HCT116 (cell line): ENCODE results near the gene MAML3. TPM values are rescaled to one million over a fixed set of nuclear protein-coding genes. Genes with fewer than 3 reads are reported as not detected.

Experiments
- ATAC-seq: fragments of 200-7000 bp; cut with Tn5 transposase; 2 replicates; pipeline ENCODE4 v1.9.1; 2020; ENCODE audit warnings: mild to moderate bottlenecking, moderate library complexity
- BruUV-seq: library from RNA; stranded (reverse); fragments of 400-500 nt; replicated peaks from 2 replicates; lab custom pipeline; 2021; lab: Mats Ljungman, UMichigan
- CTCF ChIA-PET: fragments of 300-600 bp; sonication (Branson Sonifier 250); formaldehyde crosslinking; loops from one replicate; lab custom pipeline; 2021; ENCODE audit warnings: antibody characterized with exemption; lab: Charles Lee
- POLR2A ChIA-PET: fragments of 300-600, 350-600 bp; sonication (Branson Sonifier 250); formaldehyde crosslinking; loops from one replicate; lab custom pipeline; 2021; ENCODE audit warnings: antibody characterized with exemption; lab: Charles Lee
- RAD21 ChIA-PET, 2 experiments: fragments of 300-600 bp; sonication (Branson Sonifier 250); formaldehyde crosslinking; loops; one replicate each; lab custom pipeline; 2023; ENCODE audit warnings: low total read pairs in 2 of 2; ENCODE audit not compliant: uncharacterized antibody in 2 of 2, unreplicated experiment in 2 of 2, low non-redundant PET in 1 of 2; lab: Charles Lee
- DNase-seq: peaks from one replicate; pipeline ENCODE4 v3.0.0-alpha.2; 2010; ENCODE audit warnings: low read depth, low spot score
- H2AFZ ChIP-seq: fragments of 200-600 bp; shearing (Covaris generic), sonication (generic); 2 replicates; pipeline ENCODE4 v1.6.1; 2017; ENCODE audit warnings: low read depth, mixed run types, mixed read lengths, antibody characterized with exemption, low read length; ENCODE audit not compliant: poor library complexity, severe bottlenecking
- H3K27ac ChIP-seq: 2 replicates; pipeline ENCODE4 v1.5.1; 2012; ENCODE audit warnings: low read depth, low read length
- H3K27me3 ChIP-seq: fragments of 200-600 bp; sonication (generic); 2 replicates; pipeline ENCODE4 v1.6.1; 2016; ENCODE audit warnings: mixed run types, low read length, mixed read lengths; ENCODE audit not compliant: insufficient read depth
- H3K36me3 ChIP-seq, 2 experiments: fragments of 200-500 bp in 1 of 2; fragments of 200-600 bp in 1 of 2; sonication (Bioruptor generic) in 1 of 2; sonication (generic) in 1 of 2; 2 replicates each; pipeline versions ENCODE4 v1.5.1 to v1.6.1; 2014 to 2016; ENCODE audit warnings: low read length in 2 of 2, inconsistent platforms in 1 of 2, mixed read lengths in 1 of 2, mixed run types in 1 of 2; ENCODE audit not compliant: insufficient read depth in 2 of 2, control insufficient read depth in 1 of 2
- H3K4me1 ChIP-seq, 2 experiments: fragments of 200-600 bp in 1 of 2; sonication (generic) in 1 of 2; 2 replicates each; pipeline versions ENCODE4 v1.5.1 to v1.6.1; 2012 to 2017; ENCODE audit warnings: low read length in 2 of 2, inconsistent platforms in 1 of 2, mild to moderate bottlenecking in 1 of 2, mixed read lengths in 1 of 2, mixed run types in 1 of 2, moderate library complexity in 1 of 2; ENCODE audit not compliant: insufficient read depth in 2 of 2, control insufficient read depth in 1 of 2
- H3K4me2 ChIP-seq: fragments of 200-600 bp; sonication (generic); 2 replicates; pipeline ENCODE4 v1.6.1; 2017; ENCODE audit warnings: mixed run types, low read length, mixed read lengths
- H3K4me3 ChIP-seq, 2 experiments: fragments of 200-600 bp in 1 of 2; sonication (generic) in 1 of 2; replicated peaks in 1 of 2; 2 replicates each; pipeline ENCODE4 v1.5.1; 2011 to 2016; ENCODE audit warnings: low read length in 2 of 2, control low read depth in 1 of 2, low read depth in 1 of 2, mild to moderate bottlenecking in 1 of 2, mixed read lengths in 1 of 2, mixed run types in 1 of 2
- H3K79me2 ChIP-seq: fragments of 200-600 bp; sonication (generic); 2 replicates; pipeline ENCODE4 v1.6.1; 2017; ENCODE audit warnings: mild to moderate bottlenecking, mixed run types, low read length, moderate library complexity, mixed read lengths; ENCODE audit not compliant: insufficient read depth
- H3K9ac ChIP-seq: fragments of 200-600 bp; sonication (generic); 2 replicates; pipeline ENCODE4 v1.6.1; 2016; ENCODE audit warnings: low read length, mixed read lengths
- H3K9me2 ChIP-seq: fragments of 200-600 bp; sonication (generic), shearing (Covaris generic); 2 replicates; pipeline ENCODE4 v1.6.1; 2017; ENCODE audit warnings: mixed run types, mild to moderate bottlenecking, moderate library complexity; ENCODE audit not compliant: insufficient read depth
- H3K9me3 ChIP-seq, 2 experiments: fragments of 200-500 bp in 1 of 2; fragments of 200-600 bp in 1 of 2; sonication (Bioruptor generic) in 1 of 2; sonication (generic) in 1 of 2; 2 replicates each; pipeline ENCODE4 v1.6.1; 2014 to 2017; ENCODE audit warnings: low read length in 2 of 2, mixed read lengths in 2 of 2, inconsistent platforms in 1 of 2, low read depth in 1 of 2, mild to moderate bottlenecking in 1 of 2, mixed run types in 1 of 2, moderate library complexity in 1 of 2; ENCODE audit not compliant: control insufficient read depth in 1 of 2, insufficient read depth in 1 of 2
- H4K20me1 ChIP-seq: fragments of 200-600 bp; sonication (generic), shearing (Covaris generic); 2 replicates; pipeline ENCODE4 v1.6.1; 2017; ENCODE audit warnings: mixed run types, mild to moderate bottlenecking, moderate library complexity; ENCODE audit not compliant: insufficient read depth
- ATF3 ChIP-seq: IDR thresholded peaks from 2 replicates; pipeline ENCODE4 v1.6.1; 2012
- CBX3 ChIP-seq: IDR thresholded peaks from 2 replicates; pipeline ENCODE4 v1.6.1; 2012; ENCODE audit warnings: low read depth
- CEBPB ChIP-seq: IDR thresholded peaks from 2 replicates; pipeline ENCODE4 v1.6.1; 2012; ENCODE audit warnings: low read depth
- CTCF ChIP-seq, 3 experiments: fragments of 200-600 bp in 1 of 3; sonication (generic) in 1 of 3; IDR thresholded peaks in 2 of 3; conservative IDR thresholded peaks in 1 of 3; 2 replicates each; pipeline ENCODE4 v1.5.1; 2012 to 2017; ENCODE audit warnings: low read depth in 2 of 3, low read length in 2 of 3, antibody characterized with exemption in 1 of 3, borderline replicate concordance in 1 of 3, control low read depth in 1 of 3, mild to moderate bottlenecking in 1 of 3, mixed read lengths in 1 of 3, mixed run types in 1 of 3, moderate library complexity in 1 of 3; ENCODE audit not compliant: insufficient read depth in 1 of 3
- ELF1 ChIP-seq: IDR thresholded peaks from 2 replicates; pipeline ENCODE4 v1.6.1; 2012; ENCODE audit warnings: low read depth, borderline replicate concordance
- FOSL1 ChIP-seq: IDR thresholded peaks from 2 replicates; pipeline ENCODE4 v1.6.1; 2012; ENCODE audit warnings: low read depth
- MAX ChIP-seq: IDR thresholded peaks from 2 replicates; pipeline ENCODE4 v1.6.1; 2012
- RAD21 ChIP-seq: IDR thresholded peaks from 2 replicates; pipeline ENCODE4 v1.6.1; 2012; ENCODE audit warnings: low read depth, mild to moderate bottlenecking
- REST ChIP-seq: IDR thresholded peaks from 2 replicates; pipeline ENCODE4 v1.6.1; 2012; ENCODE audit warnings: low read depth
- SIN3A ChIP-seq: IDR thresholded peaks from 2 replicates; pipeline ENCODE4 v1.6.1; 2012; ENCODE audit warnings: low read depth
- SRF ChIP-seq: IDR thresholded peaks from 2 replicates; pipeline ENCODE4 v1.6.1; 2012; ENCODE audit warnings: low read depth
- YY1 ChIP-seq: IDR thresholded peaks from 2 replicates; pipeline ENCODE4 v1.6.1; 2011; ENCODE audit warnings: low read length, low read depth, moderate library complexity, mild to moderate bottlenecking; ENCODE audit not compliant: insufficient replicate concordance; ENCODE audit errors: extremely low read depth
- ZFX ChIP-seq: fragments of 450-650 bp; IDR thresholded peaks from 2 replicates; pipeline ENCODE4 v1.6.1; 2017
- intact Hi-C: fragments of 100-400 bp; cut with micrococcal nuclease; formaldehyde crosslinking; loops from 2 replicates; pipeline ENCODE4 v1.10.0; 2022
- total RNA-seq: library from RNA; stranded (reverse); gene quantifications from one replicate; pipeline ENCODE4 v1.2.1, GENCODE V29; 2021; ENCODE audit not compliant: unreplicated experiment

MAML3 gene
- total RNA-seq, 1 experiment from 2014 or later, result 3.1 TPM

GRCh38 chr4:140122891-140123290 lies 31.1 kb downstream of the MAML3 start:
- Histone ChIP-seq H3K27ac (no peak overlapping the region), H4K20me1 (no peaks in the 10 kb centered on the region), H2AFZ (no peak overlapping the region), H3K4me1 (no peaks in the 10 kb centered on the region), H3K9ac (no peak overlapping the region), H3K27me3 (no peaks in the 10 kb centered on the region), H3K4me3 (no peak overlapping the region), H3K36me3 (no peaks in the 10 kb centered on the region), H3K9me2 (no peaks in the 10 kb centered on the region), H3K79me2 (no peaks in the 10 kb centered on the region), H3K4me2 (no peak overlapping the region), H3K9me3 (no peaks in the 10 kb centered on the region)
- ChIA-PET CTCF (no interaction called here), POLR2A (no interaction called here), RAD21 (no interaction called here)
- intact Hi-C loops, result no loop called here
- ATAC-seq, result no peak
- DNase-seq, result no peak
- TF ChIP-seq FOSL1 (no peak), ELF1 (no peak), CEBPB (no peak), SIN3A (no peak), REST (no peak), YY1 (no peak), CTCF (IDR thresholded peaks at IDR 0.05 in 2 of 3, conservative IDR thresholded peaks at IDR 0.05 in 1 of 3; ENCODE audit: borderline replicate concordance in 1 of 3, insufficient read depth in 1 of 3, low read depth in 2 of 3, low read length in 2 of 3) (no peak), SRF (no peak), CBX3 (no peak), ZFX (no peak), MAX (no peak), ATF3 (no peak), RAD21 (no peak)
- BruUV-seq, result no TSS peak
